ENCODE results near the gene MYH15.

GRCh38 chr3:108387063-108387462 lies 123.3 kb downstream of the MYH15 start:
- TF ChIP-seq CTCF (IDR thresholded peaks at IDR 0.05; ENCODE audit: low read depth, low read length, missing input control) (no peak), SP1 (IDR thresholded peaks at IDR 0.05) (no peak), RAD21 (IDR thresholded peaks at IDR 0.05) (no peak), TAF1 (conservative IDR thresholded peaks at IDR 0.05) (no peak), EGR1 (IDR thresholded peaks at IDR 0.05; ENCODE audit: low read depth in 2 of 2) (no peak), RXRA (IDR thresholded peaks at IDR 0.05) (no peak)
- TF ChIP-seq, protein P1, sequence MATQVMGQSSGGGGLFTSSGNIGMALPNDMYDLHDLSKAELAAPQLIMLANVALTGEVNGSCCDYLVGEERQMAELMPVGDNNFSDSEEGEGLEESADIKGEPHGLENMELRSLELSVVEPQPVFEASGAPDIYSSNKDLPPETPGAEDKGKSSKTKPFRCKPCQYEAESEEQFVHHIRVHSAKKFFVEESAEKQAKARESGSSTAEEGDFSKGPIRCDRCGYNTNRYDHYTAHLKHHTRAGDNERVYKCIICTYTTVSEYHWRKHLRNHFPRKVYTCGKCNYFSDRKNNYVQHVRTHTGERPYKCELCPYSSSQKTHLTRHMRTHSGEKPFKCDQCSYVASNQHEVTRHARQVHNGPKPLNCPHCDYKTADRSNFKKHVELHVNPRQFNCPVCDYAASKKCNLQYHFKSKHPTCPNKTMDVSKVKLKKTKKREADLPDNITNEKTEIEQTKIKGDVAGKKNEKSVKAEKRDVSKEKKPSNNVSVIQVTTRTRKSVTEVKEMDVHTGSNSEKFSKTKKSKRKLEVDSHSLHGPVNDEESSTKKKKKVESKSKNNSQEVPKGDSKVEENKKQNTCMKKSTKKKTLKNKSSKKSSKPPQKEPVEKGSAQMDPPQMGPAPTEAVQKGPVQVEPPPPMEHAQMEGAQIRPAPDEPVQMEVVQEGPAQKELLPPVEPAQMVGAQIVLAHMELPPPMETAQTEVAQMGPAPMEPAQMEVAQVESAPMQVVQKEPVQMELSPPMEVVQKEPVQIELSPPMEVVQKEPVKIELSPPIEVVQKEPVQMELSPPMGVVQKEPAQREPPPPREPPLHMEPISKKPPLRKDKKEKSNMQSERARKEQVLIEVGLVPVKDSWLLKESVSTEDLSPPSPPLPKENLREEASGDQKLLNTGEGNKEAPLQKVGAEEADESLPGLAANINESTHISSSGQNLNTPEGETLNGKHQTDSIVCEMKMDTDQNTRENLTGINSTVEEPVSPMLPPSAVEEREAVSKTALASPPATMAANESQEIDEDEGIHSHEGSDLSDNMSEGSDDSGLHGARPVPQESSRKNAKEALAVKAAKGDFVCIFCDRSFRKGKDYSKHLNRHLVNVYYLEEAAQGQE (IDR thresholded peaks at IDR 0.05), result no peak
- TF ChIP-seq, protein P2, sequence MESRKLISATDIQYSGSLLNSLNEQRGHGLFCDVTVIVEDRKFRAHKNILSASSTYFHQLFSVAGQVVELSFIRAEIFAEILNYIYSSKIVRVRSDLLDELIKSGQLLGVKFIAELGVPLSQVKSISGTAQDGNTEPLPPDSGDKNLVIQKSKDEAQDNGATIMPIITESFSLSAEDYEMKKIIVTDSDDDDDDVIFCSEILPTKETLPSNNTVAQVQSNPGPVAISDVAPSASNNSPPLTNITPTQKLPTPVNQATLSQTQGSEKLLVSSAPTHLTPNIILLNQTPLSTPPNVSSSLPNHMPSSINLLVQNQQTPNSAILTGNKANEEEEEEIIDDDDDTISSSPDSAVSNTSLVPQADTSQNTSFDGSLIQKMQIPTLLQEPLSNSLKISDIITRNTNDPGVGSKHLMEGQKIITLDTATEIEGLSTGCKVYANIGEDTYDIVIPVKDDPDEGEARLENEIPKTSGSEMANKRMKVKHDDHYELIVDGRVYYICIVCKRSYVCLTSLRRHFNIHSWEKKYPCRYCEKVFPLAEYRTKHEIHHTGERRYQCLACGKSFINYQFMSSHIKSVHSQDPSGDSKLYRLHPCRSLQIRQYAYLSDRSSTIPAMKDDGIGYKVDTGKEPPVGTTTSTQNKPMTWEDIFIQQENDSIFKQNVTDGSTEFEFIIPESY (IDR thresholded peaks at IDR 0.05), result no peak

Data from liver (tissue), 3 donors.